ENCODE measurements around the gene NOL7. TPM values are rescaled to one million over a fixed set of nuclear protein-coding genes. Genes with fewer than 3 reads are reported as not detected.

Gene NOL7
- total and polyA plus RNA-seq, 4 donors, result 25.6 to 43.0 (median 31.0) TPM

DNA sequence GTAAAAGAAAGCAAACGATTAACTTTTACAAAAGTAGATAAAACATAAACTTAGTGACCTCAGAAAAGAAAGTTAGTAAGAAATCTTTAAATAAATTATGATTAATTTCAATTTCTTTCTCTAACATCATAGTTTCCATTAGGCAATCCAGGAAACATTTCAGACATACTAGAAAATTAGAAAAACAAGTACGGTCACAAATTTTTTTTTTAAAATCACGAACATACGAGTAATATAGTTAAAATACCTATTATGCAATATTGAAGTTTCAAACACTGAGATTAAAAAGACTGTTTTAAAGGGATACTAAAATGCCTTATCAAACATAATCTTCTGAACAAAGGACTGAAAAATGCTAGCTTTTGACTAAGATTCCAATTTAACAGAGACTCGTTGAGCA lies 26.2 kb downstream of the NOL7 start (continued):
- TF ChIP-seq, protein P1, sequence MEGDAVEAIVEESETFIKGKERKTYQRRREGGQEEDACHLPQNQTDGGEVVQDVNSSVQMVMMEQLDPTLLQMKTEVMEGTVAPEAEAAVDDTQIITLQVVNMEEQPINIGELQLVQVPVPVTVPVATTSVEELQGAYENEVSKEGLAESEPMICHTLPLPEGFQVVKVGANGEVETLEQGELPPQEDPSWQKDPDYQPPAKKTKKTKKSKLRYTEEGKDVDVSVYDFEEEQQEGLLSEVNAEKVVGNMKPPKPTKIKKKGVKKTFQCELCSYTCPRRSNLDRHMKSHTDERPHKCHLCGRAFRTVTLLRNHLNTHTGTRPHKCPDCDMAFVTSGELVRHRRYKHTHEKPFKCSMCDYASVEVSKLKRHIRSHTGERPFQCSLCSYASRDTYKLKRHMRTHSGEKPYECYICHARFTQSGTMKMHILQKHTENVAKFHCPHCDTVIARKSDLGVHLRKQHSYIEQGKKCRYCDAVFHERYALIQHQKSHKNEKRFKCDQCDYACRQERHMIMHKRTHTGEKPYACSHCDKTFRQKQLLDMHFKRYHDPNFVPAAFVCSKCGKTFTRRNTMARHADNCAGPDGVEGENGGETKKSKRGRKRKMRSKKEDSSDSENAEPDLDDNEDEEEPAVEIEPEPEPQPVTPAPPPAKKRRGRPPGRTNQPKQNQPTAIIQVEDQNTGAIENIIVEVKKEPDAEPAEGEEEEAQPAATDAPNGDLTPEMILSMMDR (IDR thresholded peaks at IDR 0.05; ENCODE audit: low read depth, low read length, missing input control), result no peak
- TF ChIP-seq NR2F2 (IDR thresholded peaks at IDR 0.05) (no peak), JUND (IDR thresholded peaks at IDR 0.05) (no peak), YY1 (IDR thresholded peaks at IDR 0.05) (no peak), TAF1 (conservative IDR thresholded peaks at IDR 0.05) (no peak), MAX (IDR thresholded peaks at IDR 0.05) (no peak), RAD21 (IDR thresholded peaks at IDR 0.05) (no peak)

- no peak for TF ChIP-seq SP1 (IDR thresholded peaks at IDR 0.05)
- no peak for TF ChIP-seq RAD21 (IDR thresholded peaks at IDR 0.05)
- no peak for TF ChIP-seq FOXA2 (IDR thresholded peaks at IDR 0.05)
- no peak for TF ChIP-seq YY1 (IDR thresholded peaks at IDR 0.05)
- TF ChIP-seq FOXA1 (IDR thresholded peaks at IDR 0.05), result no peak
- TF ChIP-seq NR2F2 (IDR thresholded peaks at IDR 0.05), result no peak
- no peak for TF ChIP-seq GABPA (IDR thresholded peaks at IDR 0.05 in 1 of 2, conservative IDR thresholded peaks at IDR 0.05 in 1 of 2)
- TF ChIP-seq, protein P2, sequence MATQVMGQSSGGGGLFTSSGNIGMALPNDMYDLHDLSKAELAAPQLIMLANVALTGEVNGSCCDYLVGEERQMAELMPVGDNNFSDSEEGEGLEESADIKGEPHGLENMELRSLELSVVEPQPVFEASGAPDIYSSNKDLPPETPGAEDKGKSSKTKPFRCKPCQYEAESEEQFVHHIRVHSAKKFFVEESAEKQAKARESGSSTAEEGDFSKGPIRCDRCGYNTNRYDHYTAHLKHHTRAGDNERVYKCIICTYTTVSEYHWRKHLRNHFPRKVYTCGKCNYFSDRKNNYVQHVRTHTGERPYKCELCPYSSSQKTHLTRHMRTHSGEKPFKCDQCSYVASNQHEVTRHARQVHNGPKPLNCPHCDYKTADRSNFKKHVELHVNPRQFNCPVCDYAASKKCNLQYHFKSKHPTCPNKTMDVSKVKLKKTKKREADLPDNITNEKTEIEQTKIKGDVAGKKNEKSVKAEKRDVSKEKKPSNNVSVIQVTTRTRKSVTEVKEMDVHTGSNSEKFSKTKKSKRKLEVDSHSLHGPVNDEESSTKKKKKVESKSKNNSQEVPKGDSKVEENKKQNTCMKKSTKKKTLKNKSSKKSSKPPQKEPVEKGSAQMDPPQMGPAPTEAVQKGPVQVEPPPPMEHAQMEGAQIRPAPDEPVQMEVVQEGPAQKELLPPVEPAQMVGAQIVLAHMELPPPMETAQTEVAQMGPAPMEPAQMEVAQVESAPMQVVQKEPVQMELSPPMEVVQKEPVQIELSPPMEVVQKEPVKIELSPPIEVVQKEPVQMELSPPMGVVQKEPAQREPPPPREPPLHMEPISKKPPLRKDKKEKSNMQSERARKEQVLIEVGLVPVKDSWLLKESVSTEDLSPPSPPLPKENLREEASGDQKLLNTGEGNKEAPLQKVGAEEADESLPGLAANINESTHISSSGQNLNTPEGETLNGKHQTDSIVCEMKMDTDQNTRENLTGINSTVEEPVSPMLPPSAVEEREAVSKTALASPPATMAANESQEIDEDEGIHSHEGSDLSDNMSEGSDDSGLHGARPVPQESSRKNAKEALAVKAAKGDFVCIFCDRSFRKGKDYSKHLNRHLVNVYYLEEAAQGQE (IDR thresholded peaks at IDR 0.05), result no peak
- TF ChIP-seq, protein P3, sequence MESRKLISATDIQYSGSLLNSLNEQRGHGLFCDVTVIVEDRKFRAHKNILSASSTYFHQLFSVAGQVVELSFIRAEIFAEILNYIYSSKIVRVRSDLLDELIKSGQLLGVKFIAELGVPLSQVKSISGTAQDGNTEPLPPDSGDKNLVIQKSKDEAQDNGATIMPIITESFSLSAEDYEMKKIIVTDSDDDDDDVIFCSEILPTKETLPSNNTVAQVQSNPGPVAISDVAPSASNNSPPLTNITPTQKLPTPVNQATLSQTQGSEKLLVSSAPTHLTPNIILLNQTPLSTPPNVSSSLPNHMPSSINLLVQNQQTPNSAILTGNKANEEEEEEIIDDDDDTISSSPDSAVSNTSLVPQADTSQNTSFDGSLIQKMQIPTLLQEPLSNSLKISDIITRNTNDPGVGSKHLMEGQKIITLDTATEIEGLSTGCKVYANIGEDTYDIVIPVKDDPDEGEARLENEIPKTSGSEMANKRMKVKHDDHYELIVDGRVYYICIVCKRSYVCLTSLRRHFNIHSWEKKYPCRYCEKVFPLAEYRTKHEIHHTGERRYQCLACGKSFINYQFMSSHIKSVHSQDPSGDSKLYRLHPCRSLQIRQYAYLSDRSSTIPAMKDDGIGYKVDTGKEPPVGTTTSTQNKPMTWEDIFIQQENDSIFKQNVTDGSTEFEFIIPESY (IDR thresholded peaks at IDR 0.05), result no peak
- TF ChIP-seq, protein P4, sequence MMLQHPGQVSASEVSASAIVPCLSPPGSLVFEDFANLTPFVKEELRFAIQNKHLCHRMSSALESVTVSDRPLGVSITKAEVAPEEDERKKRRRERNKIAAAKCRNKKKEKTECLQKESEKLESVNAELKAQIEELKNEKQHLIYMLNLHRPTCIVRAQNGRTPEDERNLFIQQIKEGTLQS (IDR thresholded peaks at IDR 0.05), result no peak
- TF ChIP-seq, protein P1 (IDR thresholded peaks at IDR 0.05; ENCODE audit: low read depth, low read length, missing input control), result no peak
- no peak for TF ChIP-seq EGR1 (IDR thresholded peaks at IDR 0.05; ENCODE audit: low read depth in 2 of 2)
- TF ChIP-seq TAF1 (conservative IDR thresholded peaks at IDR 0.05), result no peak
- TF ChIP-seq HNF4A (conservative IDR thresholded peaks at IDR 0.05), result no peak
- no peak for TF ChIP-seq JUND (IDR thresholded peaks at IDR 0.05)
- TF ChIP-seq HNF4G (IDR thresholded peaks at IDR 0.05), result no peak
- H3K36me3 ChIP-seq (ENCODE audit: control insufficient read depth in 4 of 4, insufficient read depth in 3 of 4, low read depth in 1 of 4, low read length in 3 of 4), result peaks cover 2 to 15% (median 9%) of the 10 kb centered on the region in 4 donors
- no peak overlapping the region for H3K27ac ChIP-seq (ENCODE audit: low read depth in 1 of 2, low read length in 2 of 2)
- H3K9ac ChIP-seq (ENCODE audit: low read depth in 1 of 2, low read length in 2 of 2), result no peak overlapping the region
- H3K9me3 ChIP-seq (ENCODE audit: control insufficient read depth in 4 of 4, low read length in 3 of 4), result no peaks in the 10 kb centered on the region
- DNase-seq (ENCODE audit: low spot score), result no peak
- H3K4me1 ChIP-seq (ENCODE audit: control insufficient read depth in 4 of 4, insufficient read depth in 4 of 4, low read length in 3 of 4), result no peaks in the 10 kb centered on the region
- no peak overlapping the region for H3K4me3 ChIP-seq (ENCODE audit: low read depth in 1 of 3, low read length in 3 of 3)
- WGBS, result 86% methylated on average over 3 of the region's 3 CpGs
- no peaks in the 10 kb centered on the region for H3K27me3 ChIP-seq (ENCODE audit: control insufficient read depth in 4 of 4, insufficient read depth in 4 of 4, low read length in 3 of 4)
Measured at GRCh38 chr6:13643125-13643524, 28.0 kb downstream of the NOL7 start.

Measured in liver (tissue), 9 donors.